Trophoblast cell (in vitro differentiated cells and primary cell): ENCODE results near the gene ZGRF1.

ENCODE experiments used
- DNase-seq, 2 donors: peaks; one replicate each; pipeline ENCODE4 v3.0.0-alpha.2; 2016
- H2AFZ ChIP-seq: 2 replicates; pipeline ENCODE4 v1.6.1; 2013; ENCODE audit warnings: low read length, moderate library complexity, mild to moderate bottlenecking; ENCODE audit not compliant: insufficient read depth, poor library complexity
- H2AK5ac ChIP-seq: 2 replicates; pipeline ENCODE4 v1.6.1; 2013; ENCODE audit warnings: mild to moderate bottlenecking, low read length
- H2BK120ac ChIP-seq: 2 replicates; pipeline ENCODE4 v1.6.1; 2013; ENCODE audit warnings: low read length, mild to moderate bottlenecking, moderate library complexity; ENCODE audit not compliant: insufficient read depth, poor library complexity
- H2BK12ac ChIP-seq: 2 replicates; pipeline ENCODE4 v1.6.1; 2013; ENCODE audit warnings: mild to moderate bottlenecking, low read length, moderate library complexity
- H2BK5ac ChIP-seq: 2 replicates; pipeline ENCODE4 v1.6.1; 2013; ENCODE audit warnings: low read length, low read depth, moderate library complexity, mild to moderate bottlenecking; ENCODE audit not compliant: poor library complexity
- H3K14ac ChIP-seq: 2 replicates; pipeline ENCODE4 v1.6.1; 2013; ENCODE audit warnings: mild to moderate bottlenecking, low read length
- H3K18ac ChIP-seq: 2 replicates; pipeline ENCODE4 v1.6.1; 2013; ENCODE audit warnings: mild to moderate bottlenecking, low read length
- H3K23ac ChIP-seq: 2 replicates; pipeline ENCODE4 v1.6.1; 2013; ENCODE audit warnings: low read length
- H3K27ac ChIP-seq: 2 replicates; pipeline ENCODE4 v1.5.1; 2013; ENCODE audit warnings: low read depth, mild to moderate bottlenecking, inconsistent platforms, low read length, moderate library complexity
- H3K27me3 ChIP-seq: 2 replicates; pipeline ENCODE4 v1.6.1; 2013; ENCODE audit warnings: inconsistent platforms, mild to moderate bottlenecking, low read length, moderate library complexity; ENCODE audit not compliant: insufficient read depth
- H3K36me3 ChIP-seq, 2 experiments: 1 replicate in 1 of 2; 2 replicates in 1 of 2; pipeline ENCODE4 v1.6.1; 2013; ENCODE audit warnings: low read length in 2 of 2, mild to moderate bottlenecking in 2 of 2, moderate library complexity in 1 of 2; ENCODE audit not compliant: insufficient read depth in 2 of 2, control insufficient read depth in 1 of 2
- H3K4ac ChIP-seq: 2 replicates; pipeline ENCODE4 v1.6.1; 2013; ENCODE audit warnings: low read depth, mild to moderate bottlenecking, low read length, moderate library complexity
- H3K4me1 ChIP-seq, 2 experiments: 1 replicate in 1 of 2; 2 replicates in 1 of 2; pipeline ENCODE4 v1.6.1; 2013; ENCODE audit warnings: low read length in 2 of 2, mild to moderate bottlenecking in 2 of 2, moderate library complexity in 1 of 2; ENCODE audit not compliant: insufficient read depth in 2 of 2, control insufficient read depth in 1 of 2
- H3K4me2 ChIP-seq: 2 replicates; pipeline ENCODE4 v1.6.1; 2013; ENCODE audit warnings: inconsistent platforms, mild to moderate bottlenecking, low read length, moderate library complexity
- H3K4me3 ChIP-seq: 2 replicates; pipeline ENCODE4 v1.5.1; 2013; ENCODE audit warnings: mild to moderate bottlenecking, low read depth, low read length, inconsistent platforms
- H3K79me1 ChIP-seq: one replicate; pipeline ENCODE4 v1.6.1; 2013; ENCODE audit warnings: low read length
- H3K79me2 ChIP-seq: 2 replicates; pipeline ENCODE4 v1.6.1; 2013; ENCODE audit warnings: low read length, mild to moderate bottlenecking; ENCODE audit not compliant: control insufficient read depth, insufficient read depth, poor library complexity
- H3K9ac ChIP-seq: 2 replicates; pipeline ENCODE4 v1.6.1; 2013; ENCODE audit warnings: mild to moderate bottlenecking, low read length
- H3K9me3 ChIP-seq: 2 replicates; pipeline ENCODE4 v1.6.1; 2013; ENCODE audit warnings: low read depth, mild to moderate bottlenecking, control low read depth, inconsistent platforms, low read length; ENCODE audit not compliant: insufficient read depth
- H4K12ac ChIP-seq: 2 replicates; pipeline ENCODE4 v1.6.1; 2013; ENCODE audit warnings: low read depth, mild to moderate bottlenecking, low read length, moderate library complexity
- H4K8ac ChIP-seq: 2 replicates; pipeline ENCODE4 v1.6.1; 2013; ENCODE audit warnings: low read depth, mild to moderate bottlenecking, low read length, moderate library complexity
- H4K91ac ChIP-seq: one replicate; pipeline ENCODE4 v1.6.1; 2013; ENCODE audit warnings: low read depth, mild to moderate bottlenecking, low read length, moderate library complexity
- WGBS: extraction: QIAGEN DNeasy Blood & Tissue Kit; methylation state at CpG from one replicate; pipeline ENCODE4 v1.1.7; 2013; ENCODE audit warnings: missing lambda C conversion rate; ENCODE audit not compliant: insufficient read length, insufficient coverage; ENCODE audit errors: extremely low coverage; 5-methylcytosine and 5-hydroxymethylcytosine counted together

Gene ZGRF1

GRCh38 chr4:112515198-112516065 lies 121.3 kb downstream of the ZGRF1 start:
- H3K4me2 ChIP-seq, result peak overlapping the region; percentile 99
- H2AK5ac ChIP-seq, result no peak overlapping the region
- peaks cover 4% of the 10 kb centered on the region for H3K9me3 ChIP-seq
- H3K18ac ChIP-seq, result no peak overlapping the region
- H4K91ac ChIP-seq, result no peak overlapping the region
- no peak overlapping the region for H3K14ac ChIP-seq
- no peaks in the 10 kb centered on the region for H3K79me1 ChIP-seq
- no peak overlapping the region for H4K8ac ChIP-seq
- H3K79me2 ChIP-seq, result no peaks in the 10 kb centered on the region
- H2BK120ac ChIP-seq, result no peak overlapping the region
- no peak overlapping the region for H3K27ac ChIP-seq
- H2AFZ ChIP-seq, result peak overlapping the region; percentile 59
- no peak overlapping the region for H2BK12ac ChIP-seq
- no CpG with 5 or more reads among the region's 96 CpGs for WGBS
- no peaks in the 10 kb centered on the region for H3K36me3 ChIP-seq
- peaks cover 22 to 24% of the 10 kb centered on the region in 2 experiments for H3K4me1 ChIP-seq
- peaks cover 68% of the 10 kb centered on the region for H3K27me3 ChIP-seq
- H2BK5ac ChIP-seq, result no peak overlapping the region
- peak overlapping the region; percentile 66 for H3K4me3 ChIP-seq
- H4K12ac ChIP-seq, result no peak overlapping the region
- H3K4ac ChIP-seq, result no peak overlapping the region
- H3K9ac ChIP-seq, result no peak overlapping the region
- peak; percentile 5 to 61 for DNase-seq
- no peak overlapping the region for H3K23ac ChIP-seq

- Histone ChIP-seq H2AFZ (peak overlapping the region; percentile 59), H3K79me1 (no peaks in the 10 kb centered on the region), H2AK5ac (no peak overlapping the region), H3K4me1 (peaks cover 22 to 24% of the 10 kb centered on the region in 2 experiments), H3K23ac (no peak overlapping the region), H2BK12ac (no peak overlapping the region), H3K18ac (no peak overlapping the region), H3K27me3 (peaks cover 67% of the 10 kb centered on the region), H4K91ac (no peak overlapping the region), H4K12ac (no peak overlapping the region), H2BK120ac (no peak overlapping the region), H3K4me2 (peak overlapping the region; percentile 99), H3K9me3 (peaks cover 4% of the 10 kb centered on the region), H2BK5ac (no peak overlapping the region), H3K14ac (no peak overlapping the region), H3K27ac (no peak overlapping the region), H3K36me3 (no peaks in the 10 kb centered on the region), H3K79me2 (no peaks in the 10 kb centered on the region), H3K9ac (no peak overlapping the region), H3K4me3 (peak overlapping the region; percentile 66), H4K8ac (no peak overlapping the region), H3K4ac (no peak overlapping the region)
- peak in 1 of 2 donors; percentile 32 for DNase-seq
- WGBS, result no CpG with 5 or more reads among the region's 52 CpGs
Measured at GRCh38 chr4:112514647-112515197, 122.0 kb downstream of the ZGRF1 start.

DNA sequence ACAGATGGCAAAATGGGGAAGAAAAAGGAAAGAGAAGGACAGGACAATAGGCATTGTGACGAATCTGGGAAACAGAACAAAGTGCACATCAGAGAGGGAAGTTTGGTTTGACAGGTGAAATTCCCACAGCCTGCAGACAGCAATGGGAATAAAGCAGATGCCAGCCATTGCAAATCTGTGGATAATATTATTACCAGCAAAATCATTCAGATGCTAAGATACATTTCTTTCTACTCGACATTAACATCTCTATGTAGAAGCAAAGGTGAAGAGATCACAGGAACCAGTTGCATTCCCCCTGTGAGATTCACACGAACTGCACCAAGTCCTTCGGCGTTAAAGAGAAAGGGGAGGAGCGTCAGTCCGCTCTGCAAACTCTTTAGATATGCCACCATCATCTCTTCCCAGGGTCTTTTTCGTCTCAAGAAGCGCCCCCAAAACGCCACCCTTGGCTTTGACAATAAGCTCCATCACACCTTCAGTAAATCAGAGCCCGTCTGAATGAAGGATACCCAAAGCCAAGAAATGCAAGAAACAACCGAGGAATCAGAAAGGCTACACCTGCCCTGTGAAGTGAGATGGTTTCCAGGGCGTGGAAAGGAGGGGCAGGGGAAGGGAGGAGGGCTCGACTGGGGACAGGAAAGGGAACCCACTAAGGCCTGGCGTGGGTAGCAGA lies 122.6 kb downstream of the ZGRF1 start:
- no peak overlapping the region for H2AK5ac ChIP-seq
- H3K18ac ChIP-seq, result no peak overlapping the region
- no CpG with 5 or more reads among the region's 15 CpGs for WGBS
- no peak overlapping the region for H3K27ac ChIP-seq
- H3K4me1 ChIP-seq, result peaks cover 22 to 24% of the 10 kb centered on the region in 2 experiments
- no peak overlapping the region for H2AFZ ChIP-seq
- peak overlapping the region; percentile 99 for H3K4me2 ChIP-seq
- no peak overlapping the region for H4K91ac ChIP-seq
- no peak overlapping the region for H3K4me3 ChIP-seq
- no peaks in the 10 kb centered on the region for H3K79me1 ChIP-seq
- no peaks in the 10 kb centered on the region for H3K79me2 ChIP-seq
- peak in 1 of 2 donors; percentile 15 for DNase-seq
- H4K12ac ChIP-seq, result no peak overlapping the region
- no peak overlapping the region for H2BK5ac ChIP-seq
- no peak overlapping the region for H3K14ac ChIP-seq
- H2BK120ac ChIP-seq, result no peak overlapping the region
- H3K9me3 ChIP-seq, result peaks cover 4% of the 10 kb centered on the region
- H2BK12ac ChIP-seq, result no peak overlapping the region
- H4K8ac ChIP-seq, result no peak overlapping the region
- no peak overlapping the region for H3K4ac ChIP-seq
- H3K27me3 ChIP-seq, result peaks cover 71% of the 10 kb centered on the region
- H3K36me3 ChIP-seq, result no peaks in the 10 kb centered on the region
- H3K23ac ChIP-seq, result no peak overlapping the region
- no peak overlapping the region for H3K9ac ChIP-seq

- peaks cover 22 to 24% of the 10 kb centered on the region in 2 experiments for H3K4me1 ChIP-seq
- H3K18ac ChIP-seq, result no peak overlapping the region
- no peak overlapping the region for H3K4me2 ChIP-seq
- WGBS, result no CpG with 5 or more reads among the region's 4 CpGs
- no peak overlapping the region for H2BK5ac ChIP-seq
- no peak overlapping the region for H2BK12ac ChIP-seq
- H2BK120ac ChIP-seq, result no peak overlapping the region
- H3K9ac ChIP-seq, result no peak overlapping the region
- H4K91ac ChIP-seq, result no peak overlapping the region
- peaks cover 4% of the 10 kb centered on the region for H3K9me3 ChIP-seq
- H4K12ac ChIP-seq, result no peak overlapping the region
- H2AK5ac ChIP-seq, result no peak overlapping the region
- H3K23ac ChIP-seq, result no peak overlapping the region
- peaks cover 76% of the 10 kb centered on the region for H3K27me3 ChIP-seq
- no peaks in the 10 kb centered on the region for H3K79me1 ChIP-seq
- H3K27ac ChIP-seq, result no peak overlapping the region
- no peak overlapping the region for H3K14ac ChIP-seq
- H3K36me3 ChIP-seq, result no peaks in the 10 kb centered on the region
- DNase-seq, result no peak
- H3K79me2 ChIP-seq, result no peaks in the 10 kb centered on the region
- no peak overlapping the region for H3K4me3 ChIP-seq
- H2AFZ ChIP-seq, result no peak overlapping the region
- H3K4ac ChIP-seq, result no peak overlapping the region
- no peak overlapping the region for H4K8ac ChIP-seq
Measured at GRCh38 chr4:112511803-112512118, 124.9 kb downstream of the ZGRF1 start.
